ENCODE data around the gene NXT2. TPM values are rescaled to one million over a fixed set of nuclear protein-coding genes. Genes with fewer than 3 reads are reported as not detected.

The NXT2 gene
- total RNA-seq, 1 experiment from 2014 or later, result 20.3 TPM

GRCh38 chrX:109489174-109489573, 47.5 kb upstream of the NXT2 start:
- Histone ChIP-seq H3K79me1 (ENCODE audit: insufficient read depth, low read depth, low read length, poor library complexity, severe bottlenecking) (no peaks in the 10 kb centered on the region), H2BK5ac (ENCODE audit: insufficient read length, low read length) (no peak overlapping the region), H4K8ac (replicated peaks; ENCODE audit: insufficient read length, low read depth, low read length) (no peak overlapping the region), H2BK20ac (ENCODE audit: low read depth, low read length, poor library complexity, severe bottlenecking) (no peak overlapping the region), H2BK12ac (ENCODE audit: insufficient read length, low read depth, low read length) (no peak overlapping the region), H2AK5ac (ENCODE audit: insufficient read length, low read length) (no peak overlapping the region), H4K91ac (ENCODE audit: insufficient read length, low read depth, low read length) (no peak overlapping the region), H3K23me2 (ENCODE audit: insufficient read length, low read depth, low read length, poor library complexity, severe bottlenecking) (no peaks in the 10 kb centered on the region), H3K4ac (ENCODE audit: low read depth, low read length) (no peak overlapping the region), H3K9ac (ENCODE audit: extremely low read depth, insufficient read length, low read length) (no peak overlapping the region), H3T11ph (ENCODE audit: low read length) (no peak overlapping the region), H3K56ac (ENCODE audit: insufficient read length, low read depth, low read length) (no peak overlapping the region), H3K27me3 (ENCODE audit: insufficient read depth, low read length) (no peaks in the 10 kb centered on the region), H3K4me1 (ENCODE audit: insufficient read depth, low read length) (peaks cover 2% of the 10 kb centered on the region; the same call in 1 of the 2 replicates), H2AFZ (ENCODE audit: low read length) (no peak overlapping the region), H4K5ac (ENCODE audit: insufficient read length, low read depth, low read length) (no peak overlapping the region), H3K18ac (ENCODE audit: insufficient read length, low read depth, low read length) (no peak overlapping the region), H3K27ac (ENCODE audit: insufficient read length, low read depth, low read length) (no peak overlapping the region), H4K20me1 (ENCODE audit: control insufficient read depth, insufficient read depth, insufficient read length) (no peaks in the 10 kb centered on the region), H2BK15ac (ENCODE audit: low read depth, low read length) (no peak overlapping the region), H3K79me2 (ENCODE audit: insufficient read depth, low read length) (no peaks in the 10 kb centered on the region), H3K9me3 (ENCODE audit: control insufficient read depth, low read depth, low read length) (no peaks in the 10 kb centered on the region), H3K4me2 (ENCODE audit: insufficient read depth, insufficient read length, low read length) (no peak overlapping the region), H3K23ac (ENCODE audit: insufficient read length, low read depth, low read length) (no peak overlapping the region), H2BK120ac (ENCODE audit: low read depth, low read length, poor library complexity, severe bottlenecking) (no peak overlapping the region), H3K14ac (ENCODE audit: insufficient read depth, low read length) (no peak overlapping the region)
- Mint-ChIP-seq H3K9me3 (peaks cover 0 to 4% of the 10 kb centered on the region in 2 experiments; a peak in 1 of 5 replicates), H3K36me3 (ENCODE audit: insufficient read depth in 1 of 3, low read depth in 3 of 3) (no peaks in the 10 kb centered on the region), H3K4me1 (peaks cover 10 to 11% of the 10 kb centered on the region in 2 experiments), H3K27me3 (ENCODE audit: low read depth) (peaks cover 2% of the 10 kb centered on the region; the same call in 1 of the 2 replicates), H3K27ac (no peak overlapping the region), H3K4me3 (no peak overlapping the region)
- TF ChIP-seq, protein P1, sequence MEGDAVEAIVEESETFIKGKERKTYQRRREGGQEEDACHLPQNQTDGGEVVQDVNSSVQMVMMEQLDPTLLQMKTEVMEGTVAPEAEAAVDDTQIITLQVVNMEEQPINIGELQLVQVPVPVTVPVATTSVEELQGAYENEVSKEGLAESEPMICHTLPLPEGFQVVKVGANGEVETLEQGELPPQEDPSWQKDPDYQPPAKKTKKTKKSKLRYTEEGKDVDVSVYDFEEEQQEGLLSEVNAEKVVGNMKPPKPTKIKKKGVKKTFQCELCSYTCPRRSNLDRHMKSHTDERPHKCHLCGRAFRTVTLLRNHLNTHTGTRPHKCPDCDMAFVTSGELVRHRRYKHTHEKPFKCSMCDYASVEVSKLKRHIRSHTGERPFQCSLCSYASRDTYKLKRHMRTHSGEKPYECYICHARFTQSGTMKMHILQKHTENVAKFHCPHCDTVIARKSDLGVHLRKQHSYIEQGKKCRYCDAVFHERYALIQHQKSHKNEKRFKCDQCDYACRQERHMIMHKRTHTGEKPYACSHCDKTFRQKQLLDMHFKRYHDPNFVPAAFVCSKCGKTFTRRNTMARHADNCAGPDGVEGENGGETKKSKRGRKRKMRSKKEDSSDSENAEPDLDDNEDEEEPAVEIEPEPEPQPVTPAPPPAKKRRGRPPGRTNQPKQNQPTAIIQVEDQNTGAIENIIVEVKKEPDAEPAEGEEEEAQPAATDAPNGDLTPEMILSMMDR (conservative IDR thresholded peaks at IDR 0.05), result no peak
- no peak for DNase-seq
- no CpG with 5 or more reads among the region's 2 CpGs for WGBS (ENCODE audit: extremely low coverage, insufficient read length, low lambda C conversion rate)

All from H9 (cell line).